ENCODE measurements around the gene CCNT2.

- TF ChIP-seq CTCF (IDR thresholded peaks at IDR 0.05): no peak
- TF ChIP-seq POLR2AphosphoS5 (IDR thresholded peaks at IDR 0.05): no peak
- TF ChIP-seq POLR2A (IDR thresholded peaks at IDR 0.05; ENCODE audit: low read depth): no peak
- TF ChIP-seq EP300 (IDR thresholded peaks at IDR 0.05): no peak
Observed at GRCh38 chr2:134900151-134900550, 18.5 kb upstream of the CCNT2 start.

All from esophagus muscularis mucosa (tissue), 4 donors.